ENCODE data around the gene NR1H2. TPM values are rescaled to one million over a fixed set of nuclear protein-coding genes. Genes with fewer than 3 reads are reported as not detected.
"Not testable (repeated sequence)": the region's sequence is repeated elsewhere in the genome, so short reads cannot be mapped to it uniquely, and the experiment has no call there.

NR1H2 gene
- total RNA-seq, 2 donors from 2014 or later, result 58.3 to 81.3 TPM

GRCh38 chr19:50333737-50334617, 42.3 kb upstream of the NR1H2 start:
- Mint-ChIP-seq H3K4me3 (peak overlapping the region; percentile 82), H3K4me1 (peaks cover 35% of the 10 kb centered on the region), H3K9me3 (no peaks in the 10 kb centered on the region), H3K27ac (peak overlapping the region; percentile 95), H3K27me3 (peaks cover 35% of the 10 kb centered on the region), H3K36me3 (ENCODE audit: low read depth) (peaks cover 38% of the 10 kb centered on the region)
- peak; percentile 24 for ATAC-seq (replicated peaks)

GRCh38 chr19:50334741-50335421, 41.4 kb upstream of the NR1H2 start:
- H3K36me3 Mint-ChIP-seq (ENCODE audit: low read depth), result peaks cover 28% of the 10 kb centered on the region
- ATAC-seq (replicated peaks), result no peak
- H3K4me3 Mint-ChIP-seq, result peak overlapping the region; percentile 82
- H3K27ac Mint-ChIP-seq, result peak overlapping the region; percentile 49
- peaks cover 27% of the 10 kb centered on the region for H3K4me1 Mint-ChIP-seq
- H3K27me3 Mint-ChIP-seq, result peaks cover 29% of the 10 kb centered on the region
- H3K9me3 Mint-ChIP-seq, result no peaks in the 10 kb centered on the region

- H3K4me3 Mint-ChIP-seq; H3K9me3 Mint-ChIP-seq; H3K27ac Mint-ChIP-seq; ATAC-seq (replicated peaks): not testable (repeated sequence)
- Mint-ChIP-seq H3K27me3 (peaks cover 16% of the 10 kb centered on the region), H3K36me3 (ENCODE audit: low read depth) (peaks cover 23% of the 10 kb centered on the region), H3K4me1 (peaks cover 16% of the 10 kb centered on the region)
Observed at GRCh38 chr19:50337031-50337430, 39.2 kb upstream of the NR1H2 start.

- Mint-ChIP-seq H3K36me3 (ENCODE audit: low read depth) (peaks cover 5% of the 10 kb centered on the region), H3K4me1 (peaks cover 13% of the 10 kb centered on the region), H3K27me3 (peaks cover 9% of the 10 kb centered on the region), H3K9me3 (no peaks in the 10 kb centered on the region), H3K27ac (no peak overlapping the region), H3K4me3 (no peak overlapping the region)
- no peak for ATAC-seq (replicated peaks)
Observed at GRCh38 chr19:50340331-50340730, 35.9 kb upstream of the NR1H2 start.

- peak; percentile 72 for ATAC-seq (replicated peaks)
- peaks cover 8% of the 10 kb centered on the region for H3K4me1 Mint-ChIP-seq
- no peaks in the 10 kb centered on the region for H3K36me3 Mint-ChIP-seq (ENCODE audit: low read depth)
- no peak overlapping the region for H3K27ac Mint-ChIP-seq
- no peak overlapping the region for H3K4me3 Mint-ChIP-seq
- H3K27me3 Mint-ChIP-seq, result peaks cover 3% of the 10 kb centered on the region
- no peaks in the 10 kb centered on the region for H3K9me3 Mint-ChIP-seq
Observed at GRCh38 chr19:50341091-50341564, 35.1 kb upstream of the NR1H2 start.

- H3K27ac Mint-ChIP-seq, result peak overlapping the region; percentile 36
- H3K4me3 Mint-ChIP-seq, result no peak overlapping the region
- peaks cover 28% of the 10 kb centered on the region for H3K4me1 Mint-ChIP-seq
- no peaks in the 10 kb centered on the region for H3K9me3 Mint-ChIP-seq
- peak; percentile 21 for ATAC-seq (replicated peaks)
- no peaks in the 10 kb centered on the region for H3K36me3 Mint-ChIP-seq (ENCODE audit: low read depth)
- H3K27me3 Mint-ChIP-seq, result no peaks in the 10 kb centered on the region
Observed at GRCh38 chr19:50344661-50345318, 31.5 kb upstream of the NR1H2 start.

GRCh38 chr19:50347089-50347581, 29.1 kb upstream of the NR1H2 start:
- H3K27me3 Mint-ChIP-seq; H3K9me3 Mint-ChIP-seq; H3K36me3 Mint-ChIP-seq (ENCODE audit: low read depth): not testable (repeated sequence)
- ATAC-seq (replicated peaks), result peak; percentile 88
- Mint-ChIP-seq H3K4me1 (peaks cover 28% of the 10 kb centered on the region), H3K27ac (peak overlapping the region; percentile 86), H3K4me3 (peak overlapping the region; percentile 74)

- H3K4me1 Mint-ChIP-seq, result peaks cover 24% of the 10 kb centered on the region
- no peak for ATAC-seq (replicated peaks)
- H3K36me3 Mint-ChIP-seq (ENCODE audit: low read depth), result no peaks in the 10 kb centered on the region
- H3K9me3 Mint-ChIP-seq, result no peaks in the 10 kb centered on the region
- no peaks in the 10 kb centered on the region for H3K27me3 Mint-ChIP-seq
- no peak overlapping the region for H3K27ac Mint-ChIP-seq
- no peak overlapping the region for H3K4me3 Mint-ChIP-seq
Observed at GRCh38 chr19:50349277-50350057, 26.8 kb upstream of the NR1H2 start.

GRCh38 chr19:50352242-50352641, 24.0 kb upstream of the NR1H2 start:
- H3K36me3 Mint-ChIP-seq (ENCODE audit: low read depth), result no peaks in the 10 kb centered on the region
- H3K27me3 Mint-ChIP-seq, result no peaks in the 10 kb centered on the region
- H3K27ac Mint-ChIP-seq, result no peak overlapping the region
- no peak overlapping the region for H3K4me3 Mint-ChIP-seq
- peaks cover 18% of the 10 kb centered on the region for H3K4me1 Mint-ChIP-seq
- no peak for ATAC-seq (replicated peaks)
- no peaks in the 10 kb centered on the region for H3K9me3 Mint-ChIP-seq

- H3K27me3 Mint-ChIP-seq; H3K9me3 Mint-ChIP-seq; H3K4me3 Mint-ChIP-seq; ATAC-seq (replicated peaks); H3K36me3 Mint-ChIP-seq (ENCODE audit: low read depth); H3K27ac Mint-ChIP-seq: not testable (repeated sequence)
- peaks cover 11% of the 10 kb centered on the region for H3K4me1 Mint-ChIP-seq
Observed at GRCh38 chr19:50353487-50353880, 22.8 kb upstream of the NR1H2 start.

- peak overlapping the region; percentile 67 for H3K27ac Mint-ChIP-seq
- H3K4me3 Mint-ChIP-seq, result peak overlapping the region; percentile 72
Observed at GRCh38 chr19:50356691-50357177, 19.5 kb upstream of the NR1H2 start.

GRCh38 chr19:50357178-50358100, 18.8 kb upstream of the NR1H2 start:
- H3K9me3 Mint-ChIP-seq, result no peaks in the 10 kb centered on the region
- ATAC-seq (replicated peaks), result peak; percentile 72
- H3K36me3 Mint-ChIP-seq (ENCODE audit: low read depth), result peaks cover 45% of the 10 kb centered on the region
- peaks cover 41% of the 10 kb centered on the region for H3K4me1 Mint-ChIP-seq
- peak overlapping the region; percentile 72 for H3K4me3 Mint-ChIP-seq
- H3K27me3 Mint-ChIP-seq, result no peaks in the 10 kb centered on the region
- peak overlapping the region; percentile 67 for H3K27ac Mint-ChIP-seq

More at GRCh38 chr19:50356691-50357177, 19.5 kb upstream of the NR1H2 start:
- peaks cover 38% of the 10 kb centered on the region for H3K36me3 Mint-ChIP-seq (ENCODE audit: low read depth)
- H3K27me3 Mint-ChIP-seq, result no peaks in the 10 kb centered on the region
- ATAC-seq (replicated peaks), result no peak
- no peaks in the 10 kb centered on the region for H3K9me3 Mint-ChIP-seq
- H3K4me1 Mint-ChIP-seq, result peaks cover 34% of the 10 kb centered on the region
